WTC11 (cell line): ENCODE data around the gene PCSK5. TPM values are rescaled to one million over a fixed set of nuclear protein-coding genes. Genes with fewer than 3 reads are reported as not detected.

ENCODE experiments used
- ATAC-seq: fragments of 200-7000 bp; cut with Tn5 transposase; 2 replicates; pipeline ENCODE4 v1.10.0; 2021; ENCODE audit warnings: mild to moderate bottlenecking, moderate library complexity
- CTCF ChIA-PET: fragments of 300-600 bp; sonication (Branson Sonifier 250); formaldehyde crosslinking; loops from one replicate; lab custom pipeline; 2021; ENCODE audit warnings: antibody characterized with exemption; lab: Charles Lee
- POLR2A ChIA-PET: fragments of 350-600 bp; sonication (Branson Sonifier 250); formaldehyde crosslinking; loops from one replicate; lab custom pipeline; 2021; ENCODE audit warnings: antibody characterized with exemption; lab: Charles Lee
- DNase-seq: peaks from one replicate; pipeline ENCODE4 v3.0.0; 2021; ENCODE audit warnings: low spot score
- H3K27ac Mint-ChIP-seq: 2 replicates; pipeline ENCODE4 v1.8.0; 2021; ENCODE audit warnings: mixed read lengths
- H3K27me3 Mint-ChIP-seq: 2 replicates; pipeline ENCODE4 v1.8.0; 2021; ENCODE audit warnings: low read depth, mild to moderate bottlenecking, moderate library complexity, mixed read lengths
- H3K36me3 Mint-ChIP-seq: 2 replicates; pipeline ENCODE4 v1.8.0; 2021; ENCODE audit warnings: mixed read lengths
- H3K4me1 Mint-ChIP-seq: 2 replicates; pipeline ENCODE4 v1.8.0; 2022; ENCODE audit warnings: mixed read lengths
- H3K4me3 Mint-ChIP-seq: 2 replicates; pipeline ENCODE4 v1.8.0; 2021; ENCODE audit warnings: mild to moderate bottlenecking, moderate library complexity, mixed read lengths
- H3K9me3 Mint-ChIP-seq: 2 replicates; pipeline ENCODE4 v1.8.0; 2021; ENCODE audit warnings: mixed read lengths
- EMX1 ChIP-seq: fragments of 250-450 bp; sonication (Bioruptor Pico); IDR thresholded peaks from 2 replicates; pipeline ENCODE4 v1.8.0; 2021; ENCODE audit warnings: mild to moderate bottlenecking
- GTF2I ChIP-seq: fragments of 250-450 bp; sonication (Bioruptor Pico); conservative IDR thresholded peaks from 2 replicates; pipeline ENCODE4 v1.4.0; 2021; ENCODE audit warnings: mild to moderate bottlenecking
- MXD4 ChIP-seq: fragments of 250-450 bp; sonication (Bioruptor Pico); IDR thresholded peaks from 2 replicates; pipeline ENCODE4 v1.8.0; 2021; ENCODE audit warnings: mild to moderate bottlenecking, moderate library complexity, borderline replicate concordance
- MYBL2 ChIP-seq: sonication (generic); formaldehyde crosslinking; IDR thresholded peaks from 2 replicates; pipeline ENCODE4 v1.8.1; 2023; ENCODE audit warnings: mild to moderate bottlenecking, moderate library complexity, missing genetic modification reagents
- NR1H2 ChIP-seq: sonication (generic); formaldehyde crosslinking; IDR thresholded peaks from 2 replicates; pipeline ENCODE4 v1.9.0; 2021; ENCODE audit warnings: mild to moderate bottlenecking, moderate library complexity, missing genetic modification reagents
- RELA ChIP-seq: sonication (generic); formaldehyde crosslinking; IDR thresholded peaks from 2 replicates; pipeline ENCODE4 v1.8.1; 2022; ENCODE audit warnings: missing genetic modification reagents, mild to moderate bottlenecking, borderline replicate concordance
- SMAD3 ChIP-seq: sonication (generic); formaldehyde crosslinking; IDR thresholded peaks from 2 replicates; pipeline ENCODE4 v1.8.0; 2022; ENCODE audit warnings: missing genetic modification reagents, mild to moderate bottlenecking, borderline replicate concordance
- SOX15 ChIP-seq: fragments of 250-450 bp; sonication (Bioruptor Pico); IDR thresholded peaks from 2 replicates; pipeline ENCODE4 v1.9.0; 2021; ENCODE audit warnings: mild to moderate bottlenecking
- TP53 ChIP-seq: sonication (generic); formaldehyde crosslinking; IDR thresholded peaks from 2 replicates; pipeline ENCODE4 v1.8.1; 2023; ENCODE audit warnings: mild to moderate bottlenecking, missing genetic modification reagents
- ZNF121 ChIP-seq: sonication (generic); formaldehyde crosslinking; IDR thresholded peaks from 2 replicates; pipeline ENCODE4 v1.8.0; 2023; ENCODE audit warnings: missing genetic modification reagents
- ZNF416 ChIP-seq: fragments of 250-450 bp; sonication (Bioruptor Pico); IDR thresholded peaks from 2 replicates; pipeline ENCODE4 v1.9.0; 2021; ENCODE audit warnings: mild to moderate bottlenecking, inconsistent platforms
- total RNA-seq: library from RNA; stranded (reverse); gene quantifications from 3 replicates; pipeline ENCODE4 v1.2.3, GENCODE V29; 2021
- TF ChIP-seq, protein P1 (sequence below): sonication (generic); formaldehyde crosslinking; IDR thresholded peaks from 2 replicates; pipeline ENCODE4 v1.8.1; 2023; ENCODE audit warnings: mild to moderate bottlenecking, missing genetic modification reagents
- TF ChIP-seq, protein P2 (sequence below): sonication (generic); formaldehyde crosslinking; IDR thresholded peaks from 2 replicates; pipeline ENCODE4 v1.8.1; 2023; ENCODE audit warnings: mild to moderate bottlenecking, moderate library complexity, missing genetic modification reagents
- TF ChIP-seq, protein P3 (sequence below): sonication (generic); formaldehyde crosslinking; IDR thresholded peaks from 2 replicates; pipeline ENCODE4 v1.8.1; 2023; ENCODE audit warnings: mild to moderate bottlenecking, missing genetic modification reagents, moderate library complexity
- TF ChIP-seq, protein P4 (sequence below): sonication (generic); formaldehyde crosslinking; IDR thresholded peaks from 2 replicates; pipeline ENCODE4 v1.8.1; 2023; ENCODE audit warnings: mild to moderate bottlenecking, missing genetic modification reagents, borderline replicate concordance
- TF ChIP-seq, protein P5 (sequence below): sonication (generic); formaldehyde crosslinking; IDR thresholded peaks from 2 replicates; pipeline ENCODE4 v1.8.1; 2022; ENCODE audit warnings: missing genetic modification reagents, borderline replicate concordance
- TF ChIP-seq, protein P6 (sequence below): sonication (generic); formaldehyde crosslinking; IDR thresholded peaks from 2 replicates; pipeline ENCODE4 v1.8.1; 2022; ENCODE audit warnings: low read depth, missing genetic modification reagents, borderline replicate concordance
- TF ChIP-seq, protein P7 (sequence below): sonication (generic); formaldehyde crosslinking; IDR thresholded peaks from 2 replicates; pipeline ENCODE4 v1.8.1; 2023; ENCODE audit warnings: mild to moderate bottlenecking, missing genetic modification reagents, moderate library complexity
- TF ChIP-seq, protein P8 (sequence below): fragments of 250-450 bp; sonication (Bioruptor Pico); conservative IDR thresholded peaks from 2 replicates; pipeline ENCODE4 v1.9.0; 2021; ENCODE audit warnings: mild to moderate bottlenecking

The PCSK5 gene
- total RNA-seq, 1 experiment from 2014 or later: 30.6 TPM

DNA sequence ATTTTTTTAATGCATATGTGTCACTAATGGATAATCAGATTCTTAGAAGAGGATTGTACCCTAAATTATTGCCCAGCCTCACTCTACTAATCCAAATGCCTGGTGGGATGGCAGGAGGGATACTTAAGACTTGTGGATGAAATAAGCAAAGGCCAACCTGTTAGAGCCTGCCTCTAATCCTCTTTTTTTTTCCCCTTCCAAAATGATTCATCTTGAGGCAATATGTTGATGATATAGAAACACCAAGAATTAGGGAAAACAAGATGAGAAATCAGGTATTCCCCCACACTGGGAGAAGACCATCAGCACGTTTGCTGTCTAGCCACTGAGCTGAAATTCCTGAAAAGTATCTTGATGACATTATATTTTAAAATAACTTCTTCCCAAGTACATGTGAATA lies 451.7 kb downstream of the PCSK5 start (continued):
- TF ChIP-seq, protein P1, sequence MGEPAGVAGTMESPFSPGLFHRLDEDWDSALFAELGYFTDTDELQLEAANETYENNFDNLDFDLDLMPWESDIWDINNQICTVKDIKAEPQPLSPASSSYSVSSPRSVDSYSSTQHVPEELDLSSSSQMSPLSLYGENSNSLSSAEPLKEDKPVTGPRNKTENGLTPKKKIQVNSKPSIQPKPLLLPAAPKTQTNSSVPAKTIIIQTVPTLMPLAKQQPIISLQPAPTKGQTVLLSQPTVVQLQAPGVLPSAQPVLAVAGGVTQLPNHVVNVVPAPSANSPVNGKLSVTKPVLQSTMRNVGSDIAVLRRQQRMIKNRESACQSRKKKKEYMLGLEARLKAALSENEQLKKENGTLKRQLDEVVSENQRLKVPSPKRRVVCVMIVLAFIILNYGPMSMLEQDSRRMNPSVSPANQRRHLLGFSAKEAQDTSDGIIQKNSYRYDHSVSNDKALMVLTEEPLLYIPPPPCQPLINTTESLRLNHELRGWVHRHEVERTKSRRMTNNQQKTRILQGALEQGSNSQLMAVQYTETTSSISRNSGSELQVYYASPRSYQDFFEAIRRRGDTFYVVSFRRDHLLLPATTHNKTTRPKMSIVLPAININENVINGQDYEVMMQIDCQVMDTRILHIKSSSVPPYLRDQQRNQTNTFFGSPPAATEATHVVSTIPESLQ (CRISPR knock-in tag): no peak
- TF ChIP-seq SMAD3 (CRISPR knock-in tag): no peak
- TF ChIP-seq, protein P2, sequence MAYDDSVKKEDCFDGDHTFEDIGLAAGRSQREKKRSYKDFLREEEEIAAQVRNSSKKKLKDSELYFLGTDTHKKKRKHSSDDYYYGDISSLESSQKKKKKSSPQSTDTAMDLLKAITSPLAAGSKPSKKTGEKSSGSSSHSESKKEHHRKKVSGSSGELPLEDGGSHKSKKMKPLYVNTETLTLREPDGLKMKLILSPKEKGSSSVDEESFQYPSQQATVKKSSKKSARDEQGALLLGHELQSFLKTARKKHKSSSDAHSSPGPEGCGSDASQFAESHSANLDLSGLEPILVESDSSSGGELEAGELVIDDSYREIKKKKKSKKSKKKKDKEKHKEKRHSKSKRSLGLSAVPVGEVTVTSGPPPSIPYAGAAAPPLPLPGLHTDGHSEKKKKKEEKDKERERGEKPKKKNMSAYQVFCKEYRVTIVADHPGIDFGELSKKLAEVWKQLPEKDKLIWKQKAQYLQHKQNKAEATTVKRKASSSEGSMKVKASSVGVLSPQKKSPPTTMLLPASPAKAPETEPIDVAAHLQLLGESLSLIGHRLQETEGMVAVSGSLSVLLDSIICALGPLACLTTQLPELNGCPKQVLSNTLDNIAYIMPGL (CRISPR knock-in tag): no peak
- TF ChIP-seq, protein P3, sequence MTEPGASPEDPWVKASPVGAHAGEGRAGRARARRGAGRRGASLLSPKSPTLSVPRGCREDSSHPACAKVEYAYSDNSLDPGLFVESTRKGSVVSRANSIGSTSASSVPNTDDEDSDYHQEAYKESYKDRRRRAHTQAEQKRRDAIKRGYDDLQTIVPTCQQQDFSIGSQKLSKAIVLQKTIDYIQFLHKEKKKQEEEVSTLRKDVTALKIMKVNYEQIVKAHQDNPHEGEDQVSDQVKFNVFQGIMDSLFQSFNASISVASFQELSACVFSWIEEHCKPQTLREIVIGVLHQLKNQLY (CRISPR knock-in tag): no peak
- no peak for TF ChIP-seq ZNF416 (CRISPR knock-in tag)
- no peak for TF ChIP-seq GTF2I (CRISPR knock-in tag)
- TF ChIP-seq EMX1: no peak
- TF ChIP-seq, protein P4, sequence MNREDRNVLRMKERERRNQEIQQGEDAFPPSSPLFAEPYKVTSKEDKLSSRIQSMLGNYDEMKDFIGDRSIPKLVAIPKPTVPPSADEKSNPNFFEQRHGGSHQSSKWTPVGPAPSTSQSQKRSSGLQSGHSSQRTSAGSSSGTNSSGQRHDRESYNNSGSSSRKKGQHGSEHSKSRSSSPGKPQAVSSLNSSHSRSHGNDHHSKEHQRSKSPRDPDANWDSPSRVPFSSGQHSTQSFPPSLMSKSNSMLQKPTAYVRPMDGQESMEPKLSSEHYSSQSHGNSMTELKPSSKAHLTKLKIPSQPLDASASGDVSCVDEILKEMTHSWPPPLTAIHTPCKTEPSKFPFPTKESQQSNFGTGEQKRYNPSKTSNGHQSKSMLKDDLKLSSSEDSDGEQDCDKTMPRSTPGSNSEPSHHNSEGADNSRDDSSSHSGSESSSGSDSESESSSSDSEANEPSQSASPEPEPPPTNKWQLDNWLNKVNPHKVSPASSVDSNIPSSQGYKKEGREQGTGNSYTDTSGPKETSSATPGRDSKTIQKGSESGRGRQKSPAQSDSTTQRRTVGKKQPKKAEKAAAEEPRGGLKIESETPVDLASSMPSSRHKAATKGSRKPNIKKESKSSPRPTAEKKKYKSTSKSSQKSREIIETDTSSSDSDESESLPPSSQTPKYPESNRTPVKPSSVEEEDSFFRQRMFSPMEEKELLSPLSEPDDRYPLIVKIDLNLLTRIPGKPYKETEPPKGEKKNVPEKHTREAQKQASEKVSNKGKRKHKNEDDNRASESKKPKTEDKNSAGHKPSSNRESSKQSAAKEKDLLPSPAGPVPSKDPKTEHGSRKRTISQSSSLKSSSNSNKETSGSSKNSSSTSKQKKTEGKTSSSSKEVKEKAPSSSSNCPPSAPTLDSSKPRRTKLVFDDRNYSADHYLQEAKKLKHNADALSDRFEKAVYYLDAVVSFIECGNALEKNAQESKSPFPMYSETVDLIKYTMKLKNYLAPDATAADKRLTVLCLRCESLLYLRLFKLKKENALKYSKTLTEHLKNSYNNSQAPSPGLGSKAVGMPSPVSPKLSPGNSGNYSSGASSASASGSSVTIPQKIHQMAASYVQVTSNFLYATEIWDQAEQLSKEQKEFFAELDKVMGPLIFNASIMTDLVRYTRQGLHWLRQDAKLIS (CRISPR knock-in tag): no peak
- TF ChIP-seq NR1H2: no peak
- TF ChIP-seq, all 79 proteins: peak for 0

DNA sequence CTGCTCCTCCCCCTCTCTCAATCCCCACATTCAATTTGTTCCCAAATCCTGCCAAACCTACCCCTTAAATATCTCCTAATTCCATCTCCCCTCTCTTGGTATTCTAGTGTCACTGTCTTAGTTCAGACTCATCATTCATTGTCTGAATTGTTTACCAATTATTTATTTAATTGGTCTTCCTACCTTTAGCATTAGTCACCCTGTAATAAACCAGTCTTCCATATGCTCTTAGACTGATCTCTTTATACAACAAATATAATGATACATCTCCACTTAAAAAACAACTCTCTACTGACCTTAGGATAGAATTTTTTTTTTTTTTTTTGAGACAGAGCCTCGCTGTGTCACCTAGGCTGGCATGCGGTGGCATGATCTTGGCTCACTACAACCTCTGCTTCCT lies 452.4 kb downstream of the PCSK5 start:
- Mint-ChIP-seq H3K4me1 (peaks cover 6% of the 10 kb centered on the region; the same call in 1 of the 2 replicates), H3K9me3 (no peaks in the 10 kb centered on the region), H3K27me3 (no peaks in the 10 kb centered on the region), H3K27ac (no peak overlapping the region), H3K36me3 (no peaks in the 10 kb centered on the region), H3K4me3 (no peak overlapping the region)
- POLR2A ChIA-PET: no interaction called here
- ATAC-seq: no peak
- DNase-seq: no peak
- CTCF ChIA-PET: no interaction called here
- TF ChIP-seq MYBL2 (CRISPR knock-in tag) (no peak), SOX15 (CRISPR knock-in tag) (no peak), ZNF121 (CRISPR knock-in tag) (no peak), RELA (no peak), TP53 (CRISPR knock-in tag) (no peak), MXD4 (CRISPR knock-in tag) (no peak)
- TF ChIP-seq, protein P5, sequence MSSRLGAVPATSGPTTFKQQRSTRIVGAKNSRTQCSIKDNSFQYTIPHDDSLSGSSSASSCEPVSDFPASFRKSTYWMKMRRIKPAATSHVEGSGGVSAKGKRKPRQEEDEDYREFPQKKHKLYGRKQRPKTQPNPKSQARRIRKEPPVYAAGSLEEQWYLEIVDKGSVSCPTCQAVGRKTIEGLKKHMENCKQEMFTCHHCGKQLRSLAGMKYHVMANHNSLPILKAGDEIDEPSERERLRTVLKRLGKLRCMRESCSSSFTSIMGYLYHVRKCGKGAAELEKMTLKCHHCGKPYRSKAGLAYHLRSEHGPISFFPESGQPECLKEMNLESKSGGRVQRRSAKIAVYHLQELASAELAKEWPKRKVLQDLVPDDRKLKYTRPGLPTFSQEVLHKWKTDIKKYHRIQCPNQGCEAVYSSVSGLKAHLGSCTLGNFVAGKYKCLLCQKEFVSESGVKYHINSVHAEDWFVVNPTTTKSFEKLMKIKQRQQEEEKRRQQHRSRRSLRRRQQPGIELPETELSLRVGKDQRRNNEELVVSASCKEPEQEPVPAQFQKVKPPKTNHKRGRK (CRISPR knock-in tag): no peak
- TF ChIP-seq, protein P6, sequence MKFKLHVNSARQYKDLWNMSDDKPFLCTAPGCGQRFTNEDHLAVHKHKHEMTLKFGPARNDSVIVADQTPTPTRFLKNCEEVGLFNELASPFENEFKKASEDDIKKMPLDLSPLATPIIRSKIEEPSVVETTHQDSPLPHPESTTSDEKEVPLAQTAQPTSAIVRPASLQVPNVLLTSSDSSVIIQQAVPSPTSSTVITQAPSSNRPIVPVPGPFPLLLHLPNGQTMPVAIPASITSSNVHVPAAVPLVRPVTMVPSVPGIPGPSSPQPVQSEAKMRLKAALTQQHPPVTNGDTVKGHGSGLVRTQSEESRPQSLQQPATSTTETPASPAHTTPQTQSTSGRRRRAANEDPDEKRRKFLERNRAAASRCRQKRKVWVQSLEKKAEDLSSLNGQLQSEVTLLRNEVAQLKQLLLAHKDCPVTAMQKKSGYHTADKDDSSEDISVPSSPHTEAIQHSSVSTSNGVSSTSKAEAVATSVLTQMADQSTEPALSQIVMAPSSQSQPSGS (CRISPR knock-in tag): no peak
- TF ChIP-seq, protein P2 (CRISPR knock-in tag): no peak
- TF ChIP-seq, protein P7, sequence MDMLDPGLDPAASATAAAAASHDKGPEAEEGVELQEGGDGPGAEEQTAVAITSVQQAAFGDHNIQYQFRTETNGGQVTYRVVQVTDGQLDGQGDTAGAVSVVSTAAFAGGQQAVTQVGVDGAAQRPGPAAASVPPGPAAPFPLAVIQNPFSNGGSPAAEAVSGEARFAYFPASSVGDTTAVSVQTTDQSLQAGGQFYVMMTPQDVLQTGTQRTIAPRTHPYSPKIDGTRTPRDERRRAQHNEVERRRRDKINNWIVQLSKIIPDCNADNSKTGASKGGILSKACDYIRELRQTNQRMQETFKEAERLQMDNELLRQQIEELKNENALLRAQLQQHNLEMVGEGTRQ (CRISPR knock-in tag): no peak
- TF ChIP-seq, protein P8, sequence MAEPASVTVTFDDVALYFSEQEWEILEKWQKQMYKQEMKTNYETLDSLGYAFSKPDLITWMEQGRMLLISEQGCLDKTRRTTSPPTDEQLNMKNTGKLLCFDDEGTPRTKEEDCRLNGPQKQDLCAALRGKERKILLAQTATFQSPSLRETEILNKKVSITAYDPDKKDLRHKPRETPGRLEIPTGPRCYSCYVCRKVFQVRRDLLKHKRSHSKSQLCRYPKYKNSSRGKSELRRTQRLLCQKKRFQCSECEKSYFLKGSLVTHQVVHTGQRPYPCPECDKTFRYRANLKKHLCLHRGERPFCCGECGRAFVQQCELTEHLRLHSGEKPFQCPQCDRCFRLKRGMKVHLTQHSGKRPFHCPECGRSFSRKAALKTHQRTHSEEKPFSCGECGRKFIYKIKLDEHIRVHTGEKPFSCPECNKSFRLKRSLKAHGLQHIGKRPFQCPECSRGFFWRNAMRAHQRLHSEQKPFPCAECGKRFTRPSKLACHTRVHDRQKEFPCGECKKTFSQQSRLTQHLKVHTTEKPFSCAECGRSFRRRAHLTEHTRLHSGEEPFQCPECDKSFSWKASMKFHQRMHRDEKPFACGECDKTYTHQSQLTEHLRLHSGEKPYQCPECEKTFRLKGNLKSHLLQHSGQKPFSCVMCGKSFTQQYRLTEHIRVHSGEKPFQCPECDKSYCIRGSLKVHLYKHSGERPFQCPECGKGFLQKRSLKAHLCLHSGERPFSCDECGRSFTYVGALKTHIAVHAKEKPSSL (CRISPR knock-in tag): no peak
